Gastrocnemius medialis (tissue), 4 donors: ENCODE measurements around the gene ZNF584. TPM values are rescaled to one million over a fixed set of nuclear protein-coding genes. Genes with fewer than 3 reads are reported as not detected.
A peak's percentile ranks its signal among the peaks of the same experiment; 100 is the strongest.

Experiments used
- ATAC-seq, 2 donors: fragments of 150-250 bp; one replicate each; pipeline ENCODE4 v1.9.1; 2016
- DNase-seq, 2 donors: peaks; one replicate each; pipeline ENCODE4 v3.0.0-alpha.2; 2019
- H3K27ac ChIP-seq, 4 donors: fragments of 200-600 bp; sonication (generic); 1 replicate in 1 of 4; 2 replicates in 3 of 4; pipeline ENCODE4 v1.5.1; 2016 to 2018; ENCODE audit warnings: mild to moderate bottlenecking in 2 of 4, moderate library complexity in 1 of 4
- H3K27me3 ChIP-seq, 3 donors: fragments of 200-600 bp; sonication (generic) in 2 of 3; 1 replicate in 1 of 3; 2 replicates in 2 of 3; pipeline versions ENCODE4 v1.5.1 to v1.6.0; 2016 to 2019; ENCODE audit warnings: mild to moderate bottlenecking in 1 of 3, moderate library complexity in 1 of 3
- H3K36me3 ChIP-seq, 2 donors: fragments of 200-600 bp; sonication (generic) in 1 of 2; one replicate each; pipeline ENCODE4 v1.5.1; 2017 to 2018
- H3K4me1 ChIP-seq, 2 donors: fragments of 200-600 bp; sonication (generic) in 1 of 2; one replicate each; pipeline ENCODE4 v1.5.1; 2016 to 2017; ENCODE audit warnings: mild to moderate bottlenecking in 2 of 2
- H3K4me3 ChIP-seq, 4 donors: fragments of 200-600 bp; sonication (generic) in 3 of 4; 1 replicate in 1 of 4; 2 replicates in 3 of 4; pipeline ENCODE4 v1.5.1; 2016 to 2019; ENCODE audit warnings: mild to moderate bottlenecking in 2 of 4
- H3K9me3 ChIP-seq, 3 donors: fragments of 200-600 bp; sonication (generic) in 2 of 3; 1 replicate in 1 of 3; 2 replicates in 2 of 3; pipeline ENCODE4 v1.5.1; 2016 to 2019
- POLR2A ChIP-seq, 2 donors: fragments of 450-650 bp; IDR thresholded peaks; one replicate each; pipeline ENCODE4 v1.6.1; 2017; ENCODE audit warnings: antibody characterized with exemption in 2 of 2, mild to moderate bottlenecking in 2 of 2, moderate library complexity in 2 of 2
- in situ Hi-C, 4 donors: fragments of 200-750 bp; cut with MboI; loops; one replicate each; pipeline versions ENCODE4 v1.15.0 to v1.8.0; 2017; ENCODE audit warnings: low sequenced_read_pairs in 4 of 4
- intact Hi-C: fragments of 100-400 bp; cut with DNase I; formaldehyde crosslinking; loops from one replicate; pipeline ENCODE4 v1.15.1; 2023; ENCODE audit warnings: low total_unique reads
- total RNA-seq, 4 donors: library from RNA; depleted of rRNA; stranded (reverse); fragments of >200 nt; gene quantifications; one replicate each; pipeline versions ENCODE4 v1.1.0 to v1.2.3, GENCODE V29; 2016
- TF ChIP-seq, protein P1 (sequence below), 5 experiments: fragments of 450-650 bp in 3 of 5; fragments of 200-600 bp in 2 of 5; sonication (generic) in 2 of 5; IDR thresholded peaks in 4 of 5; conservative IDR thresholded peaks in 1 of 5; 1 replicate in 4 of 5; 2 replicates in 1 of 5; pipeline ENCODE4 v1.5.1; 2016 to 2019; ENCODE audit warnings: antibody characterized with exemption in 5 of 5, mild to moderate bottlenecking in 3 of 5, moderate library complexity in 3 of 5

The ZNF584 gene
- total RNA-seq, 4 donors from 2014 or later = 8.5 to 21.4 (median 10.2) TPM

DNA sequence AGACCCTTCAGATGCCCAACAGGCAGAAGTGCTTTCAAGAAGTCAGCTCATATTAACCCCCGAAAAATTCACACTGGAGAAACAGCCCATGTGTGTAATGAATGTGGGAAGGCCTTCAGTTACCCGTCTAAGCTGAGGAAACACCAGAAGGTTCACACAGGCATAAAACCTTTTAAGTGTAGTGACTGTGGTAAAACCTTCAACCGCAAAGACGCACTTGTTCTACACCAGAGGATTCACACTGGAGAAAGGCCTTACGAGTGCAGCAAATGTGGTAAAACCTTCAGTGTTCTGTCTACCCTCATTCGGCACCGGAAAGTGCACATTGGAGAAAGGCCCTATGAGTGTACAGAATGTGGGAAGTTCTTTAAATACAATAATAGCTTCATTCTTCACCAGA, 8.6 kb downstream of the ZNF584 start:
- no peaks in the 10 kb centered on the region for H3K27me3 ChIP-seq
- intact Hi-C loops = no loop called here
- no peaks in the 10 kb centered on the region for H3K9me3 ChIP-seq
- in situ Hi-C loops = no loop called here
- no peak for DNase-seq
- TF ChIP-seq, protein P1, sequence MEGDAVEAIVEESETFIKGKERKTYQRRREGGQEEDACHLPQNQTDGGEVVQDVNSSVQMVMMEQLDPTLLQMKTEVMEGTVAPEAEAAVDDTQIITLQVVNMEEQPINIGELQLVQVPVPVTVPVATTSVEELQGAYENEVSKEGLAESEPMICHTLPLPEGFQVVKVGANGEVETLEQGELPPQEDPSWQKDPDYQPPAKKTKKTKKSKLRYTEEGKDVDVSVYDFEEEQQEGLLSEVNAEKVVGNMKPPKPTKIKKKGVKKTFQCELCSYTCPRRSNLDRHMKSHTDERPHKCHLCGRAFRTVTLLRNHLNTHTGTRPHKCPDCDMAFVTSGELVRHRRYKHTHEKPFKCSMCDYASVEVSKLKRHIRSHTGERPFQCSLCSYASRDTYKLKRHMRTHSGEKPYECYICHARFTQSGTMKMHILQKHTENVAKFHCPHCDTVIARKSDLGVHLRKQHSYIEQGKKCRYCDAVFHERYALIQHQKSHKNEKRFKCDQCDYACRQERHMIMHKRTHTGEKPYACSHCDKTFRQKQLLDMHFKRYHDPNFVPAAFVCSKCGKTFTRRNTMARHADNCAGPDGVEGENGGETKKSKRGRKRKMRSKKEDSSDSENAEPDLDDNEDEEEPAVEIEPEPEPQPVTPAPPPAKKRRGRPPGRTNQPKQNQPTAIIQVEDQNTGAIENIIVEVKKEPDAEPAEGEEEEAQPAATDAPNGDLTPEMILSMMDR (IDR thresholded peaks at IDR 0.05 in 4 of 5, conservative IDR thresholded peaks at IDR 0.05 in 1 of 5) = no peak
- TF ChIP-seq POLR2A (IDR thresholded peaks at IDR 0.05) = no peak
- H3K4me1 ChIP-seq = no peaks in the 10 kb centered on the region
- H3K36me3 ChIP-seq = peaks cover 3 to 58% of the 10 kb centered on the region in 2 donors
- no peak overlapping the region for H3K4me3 ChIP-seq
- ATAC-seq = no peak
- no peak overlapping the region for H3K27ac ChIP-seq

DNA sequence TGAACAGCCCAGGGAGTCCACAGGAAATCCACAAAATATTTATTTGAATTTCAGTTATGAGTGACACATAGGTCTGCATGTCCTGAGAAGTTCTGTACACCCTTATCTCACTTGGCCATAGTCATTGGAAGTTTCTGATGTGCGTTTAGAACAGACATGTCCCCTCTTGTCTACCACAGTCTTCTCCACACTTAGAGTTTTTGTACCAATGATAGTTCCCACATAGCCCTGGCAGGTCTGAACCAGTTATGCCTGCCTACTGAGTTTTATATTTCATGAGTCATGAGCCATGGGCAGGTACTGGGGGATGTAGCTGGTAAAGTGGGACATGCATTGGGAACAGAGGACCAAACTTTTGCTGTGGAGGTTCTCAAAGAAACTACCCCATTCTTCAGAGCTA, 20.2 kb downstream of the ZNF584 start:
- H3K27ac ChIP-seq = no peak overlapping the region
- peaks cover 4 to 56% (median 39%) of the 10 kb centered on the region in 3 donors for H3K9me3 ChIP-seq
- intact Hi-C loops = no loop called here
- no peak for TF ChIP-seq POLR2A (IDR thresholded peaks at IDR 0.05)
- TF ChIP-seq, protein P1 (IDR thresholded peaks at IDR 0.05 in 4 of 5, conservative IDR thresholded peaks at IDR 0.05 in 1 of 5) = no peak
- H3K4me3 ChIP-seq = no peak overlapping the region
- ATAC-seq = no peak
- H3K4me1 ChIP-seq = no peaks in the 10 kb centered on the region
- no peaks in the 10 kb centered on the region for H3K27me3 ChIP-seq
- H3K36me3 ChIP-seq = peaks cover 6 to 47% of the 10 kb centered on the region in 2 donors
- in situ Hi-C loops = no loop called here
- DNase-seq = no peak

DNA sequence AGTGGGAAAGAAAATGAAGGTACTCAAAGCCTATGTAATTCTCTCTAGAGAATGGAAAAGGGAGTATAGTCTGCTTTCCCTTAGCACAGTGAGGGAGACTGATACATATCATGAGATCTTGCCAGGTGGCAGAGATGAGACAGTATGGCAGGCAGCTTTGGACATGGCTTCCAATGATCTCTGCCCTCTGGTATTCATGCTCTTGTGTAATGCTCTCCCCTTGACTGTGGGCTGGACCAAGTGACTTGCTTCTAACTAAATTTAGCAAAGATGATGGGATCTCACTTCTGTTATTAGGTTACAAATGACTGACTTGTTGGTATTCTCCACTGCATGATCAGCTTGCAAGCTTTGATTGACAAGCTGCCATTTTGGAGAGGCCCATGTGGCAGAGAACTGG, 21.3 kb downstream of the ZNF584 start:
- intact Hi-C loops (no loop called here), in situ Hi-C loops (no loop called here)
- Histone ChIP-seq H3K36me3 (peaks cover 13 to 58% of the 10 kb centered on the region in 2 donors), H3K27ac (no peak overlapping the region), H3K4me1 (no peaks in the 10 kb centered on the region), H3K27me3 (no peaks in the 10 kb centered on the region), H3K9me3 (peaks cover 10 to 67% (median 50%) of the 10 kb centered on the region in 3 donors), H3K4me3 (no peak overlapping the region)
- ATAC-seq (peak; percentile 62 to 70), DNase-seq (peak in 1 of 2 donors; percentile 25)
- no peak for TF ChIP-seq POLR2A (IDR thresholded peaks at IDR 0.05)
- TF ChIP-seq, protein P1 (IDR thresholded peaks at IDR 0.05 in 4 of 5, conservative IDR thresholded peaks at IDR 0.05 in 1 of 5) = no peak

DNA sequence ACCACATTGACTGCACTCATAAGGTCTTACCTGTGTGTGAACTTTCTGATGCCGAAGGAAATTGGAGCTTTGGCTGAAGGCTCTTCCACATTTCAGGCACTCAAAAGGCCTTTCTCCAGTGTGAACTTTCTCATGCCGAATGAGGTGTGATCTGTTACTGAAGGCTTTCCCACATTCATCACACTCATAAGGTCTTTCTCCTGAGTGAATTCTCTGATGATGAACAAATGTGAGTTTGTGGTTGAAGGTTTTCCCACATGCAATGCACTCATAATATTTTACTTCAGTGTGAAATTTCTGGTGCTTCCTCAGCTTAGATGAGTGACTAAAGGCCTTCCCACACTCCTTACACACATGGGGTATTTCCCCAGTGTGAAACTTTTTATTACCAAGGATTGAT, 25.8 kb downstream of the ZNF584 start:
- in situ Hi-C loops (no loop called here), intact Hi-C loops (no loop called here)
- H3K9me3 ChIP-seq = peaks cover 14 to 78% (median 64%) of the 10 kb centered on the region in 3 donors
- peak overlapping the region in 1 of 4 donors; percentile 22 for H3K4me3 ChIP-seq
- ATAC-seq (no peak), DNase-seq (no peak)
- peaks cover 2 to 6% of the 10 kb centered on the region in 2 donors for H3K4me1 ChIP-seq
- H3K27ac ChIP-seq = no peak overlapping the region
- H3K36me3 ChIP-seq = peaks cover 23 to 85% of the 10 kb centered on the region in 2 donors
- no peak for TF ChIP-seq POLR2A (IDR thresholded peaks at IDR 0.05)
- TF ChIP-seq, protein P1 (IDR thresholded peaks at IDR 0.05 in 4 of 5, conservative IDR thresholded peaks at IDR 0.05 in 1 of 5) = no peak
- no peaks in the 10 kb centered on the region for H3K27me3 ChIP-seq
